Lower leg skin (tissue), 3 donors: ENCODE data around the gene TRIM41.

ENCODE experiments used
- POLR2A ChIP-seq, 2 donors: fragments of 450-650 bp; IDR thresholded peaks; one replicate each; pipeline ENCODE4 v1.6.1; 2016 to 2017; ENCODE audit warnings: antibody characterized with exemption in 2 of 2, mild to moderate bottlenecking in 1 of 2, moderate library complexity in 1 of 2
- TF ChIP-seq, protein P1 (sequence below), 3 donors: fragments of 450-650 bp; IDR thresholded peaks; one replicate each; pipeline ENCODE4 v1.5.1; 2016; ENCODE audit warnings: antibody characterized with exemption in 3 of 3, mild to moderate bottlenecking in 3 of 3, moderate library complexity in 2 of 3

DNA sequence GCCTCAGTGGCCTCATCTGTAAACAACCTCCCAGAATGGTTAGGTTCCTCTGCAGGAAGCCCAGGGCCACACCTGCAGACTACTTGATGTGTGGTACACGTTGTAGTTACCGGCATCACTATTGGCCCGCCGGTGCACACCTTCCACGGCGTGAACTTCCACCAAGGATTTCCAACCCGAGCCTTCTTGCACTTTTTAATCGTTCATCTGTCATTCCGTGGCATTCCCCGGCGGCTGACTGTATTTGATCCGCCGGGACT lies 5.3 kb upstream of the TRIM41 start:
- TF ChIP-seq, protein P1, sequence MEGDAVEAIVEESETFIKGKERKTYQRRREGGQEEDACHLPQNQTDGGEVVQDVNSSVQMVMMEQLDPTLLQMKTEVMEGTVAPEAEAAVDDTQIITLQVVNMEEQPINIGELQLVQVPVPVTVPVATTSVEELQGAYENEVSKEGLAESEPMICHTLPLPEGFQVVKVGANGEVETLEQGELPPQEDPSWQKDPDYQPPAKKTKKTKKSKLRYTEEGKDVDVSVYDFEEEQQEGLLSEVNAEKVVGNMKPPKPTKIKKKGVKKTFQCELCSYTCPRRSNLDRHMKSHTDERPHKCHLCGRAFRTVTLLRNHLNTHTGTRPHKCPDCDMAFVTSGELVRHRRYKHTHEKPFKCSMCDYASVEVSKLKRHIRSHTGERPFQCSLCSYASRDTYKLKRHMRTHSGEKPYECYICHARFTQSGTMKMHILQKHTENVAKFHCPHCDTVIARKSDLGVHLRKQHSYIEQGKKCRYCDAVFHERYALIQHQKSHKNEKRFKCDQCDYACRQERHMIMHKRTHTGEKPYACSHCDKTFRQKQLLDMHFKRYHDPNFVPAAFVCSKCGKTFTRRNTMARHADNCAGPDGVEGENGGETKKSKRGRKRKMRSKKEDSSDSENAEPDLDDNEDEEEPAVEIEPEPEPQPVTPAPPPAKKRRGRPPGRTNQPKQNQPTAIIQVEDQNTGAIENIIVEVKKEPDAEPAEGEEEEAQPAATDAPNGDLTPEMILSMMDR (IDR thresholded peaks at IDR 0.05), result no peak
- no peak for TF ChIP-seq POLR2A (IDR thresholded peaks at IDR 0.05)
